Spinal cord (tissue), 10 donors: ENCODE results near the gene CLCN4. TPM values are rescaled to one million over a fixed set of nuclear protein-coding genes. Genes with fewer than 3 reads are reported as not detected.
A peak's percentile ranks its signal among the peaks of the same experiment; 100 is the strongest.

Source experiments
- DNase-seq, 6 donors: peaks; one replicate each; pipeline versions ENCODE4 v3.0.0 to v3.0.0-alpha.2; 2013 to 2015; ENCODE audit warnings: low spot score in 6 of 6, low read depth in 4 of 6
- H3K27ac ChIP-seq: one replicate; pipeline ENCODE4 v1.5.1; 2013; ENCODE audit warnings: low read depth, low read length, control low read depth
- H3K27me3 ChIP-seq: one replicate; pipeline ENCODE4 v1.6.1; 2013; ENCODE audit warnings: low read length; ENCODE audit not compliant: control insufficient read depth, insufficient read depth
- H3K36me3 ChIP-seq: one replicate; pipeline ENCODE4 v1.6.1; 2013; ENCODE audit warnings: low read length; ENCODE audit not compliant: control insufficient read depth, insufficient read depth
- H3K4me1 ChIP-seq: one replicate; pipeline ENCODE4 v1.6.1; 2013; ENCODE audit warnings: low read length; ENCODE audit not compliant: control insufficient read depth, insufficient read depth
- H3K4me3 ChIP-seq: one replicate; pipeline ENCODE4 v1.5.1; 2013; ENCODE audit warnings: low read depth, low read length, control low read depth
- H3K9me3 ChIP-seq: one replicate; pipeline ENCODE4 v1.6.1; 2013; ENCODE audit warnings: low read length; ENCODE audit not compliant: control insufficient read depth, insufficient read depth
- WGBS: methylation state at CpG from one replicate; pipeline ENCODE4 v1.1.5; 2013; ENCODE audit warnings: missing lambda C conversion rate; ENCODE audit not compliant: insufficient coverage; 5-methylcytosine and 5-hydroxymethylcytosine counted together
- polyA plus RNA-seq, 2 donors: library from polyadenylated mRNA; unstranded; fragments of 120-200 nt; gene quantifications; one replicate each; pipeline ENCODE4 v1.2.1, GENCODE V29; 2013; ENCODE audit not compliant: insufficient read length in 2 of 2
- total RNA-seq, 2 donors: library from RNA; depleted of rRNA in 1 of 2; stranded (reverse); fragments of 120-200 nt in 1 of 2; fragments of >200 nt in 1 of 2; gene quantifications; one replicate each; pipeline versions ENCODE4 v1.2.3 to v1.2.4, GENCODE V29; 2013 to 2014
- donor health status: healthy.

CLCN4 gene
- total and polyA plus RNA-seq, 4 donors = 21.9 to 63.0 (median 45.8) TPM

GRCh38 chrX:10239611-10240064, 82.9 kb downstream of the CLCN4 start:
- peaks cover 11% of the 10 kb centered on the region for H3K27me3 ChIP-seq

GRCh38 chrX:10240918-10241317, 84.1 kb downstream of the CLCN4 start:
- H3K4me1 ChIP-seq = no peaks in the 10 kb centered on the region
- H3K9me3 ChIP-seq = no peaks in the 10 kb centered on the region
- WGBS = 76% methylated on average over 2 of the region's 4 CpGs
- H3K27ac ChIP-seq = no peak overlapping the region
- peak in 1 of 6 donors; percentile 33 for DNase-seq
- H3K36me3 ChIP-seq = no peaks in the 10 kb centered on the region
- H3K4me3 ChIP-seq = no peak overlapping the region
- H3K27me3 ChIP-seq = peaks cover 14% of the 10 kb centered on the region

More at GRCh38 chrX:10239611-10240064, 82.9 kb downstream of the CLCN4 start:
- H3K27ac ChIP-seq = no peak overlapping the region
- no peak for DNase-seq
- no peaks in the 10 kb centered on the region for H3K4me1 ChIP-seq
- no peaks in the 10 kb centered on the region for H3K9me3 ChIP-seq
- WGBS = 86% methylated on average over 8 of the region's 11 CpGs
- H3K36me3 ChIP-seq = no peaks in the 10 kb centered on the region
- no peak overlapping the region for H3K4me3 ChIP-seq

GRCh38 chrX:10242026-10242425, 85.3 kb downstream of the CLCN4 start:
- H3K4me1 ChIP-seq = no peaks in the 10 kb centered on the region
- 76% methylated on average over 3 of the region's 5 CpGs for WGBS
- no peaks in the 10 kb centered on the region for H3K9me3 ChIP-seq
- peaks cover 14% of the 10 kb centered on the region for H3K27me3 ChIP-seq
- H3K4me3 ChIP-seq = no peak overlapping the region
- DNase-seq = no peak
- H3K36me3 ChIP-seq = no peaks in the 10 kb centered on the region
- no peak overlapping the region for H3K27ac ChIP-seq

GRCh38 chrX:10243106-10243505, 86.3 kb downstream of the CLCN4 start:
- no peaks in the 10 kb centered on the region for H3K36me3 ChIP-seq
- H3K27me3 ChIP-seq = peaks cover 14% of the 10 kb centered on the region
- no peaks in the 10 kb centered on the region for H3K9me3 ChIP-seq
- H3K4me1 ChIP-seq = no peaks in the 10 kb centered on the region
- DNase-seq = no peak
- H3K27ac ChIP-seq = no peak overlapping the region
- H3K4me3 ChIP-seq = no peak overlapping the region
- 79% methylated on average over 2 of the region's 4 CpGs for WGBS

GRCh38 chrX:10244915-10245622, 88.3 kb downstream of the CLCN4 start:
- Histone ChIP-seq H3K27ac (no peak overlapping the region), H3K4me3 (no peak overlapping the region), H3K27me3 (peaks cover 14% of the 10 kb centered on the region), H3K9me3 (no peaks in the 10 kb centered on the region), H3K36me3 (no peaks in the 10 kb centered on the region), H3K4me1 (no peaks in the 10 kb centered on the region)
- WGBS = 49% methylated on average over 9 of the region's 9 CpGs
- no peak for DNase-seq

- H3K4me1 ChIP-seq = no peaks in the 10 kb centered on the region
- H3K9me3 ChIP-seq = no peaks in the 10 kb centered on the region
- no peak for DNase-seq
- WGBS = 80% methylated on average over 4 of the region's 4 CpGs
- H3K4me3 ChIP-seq = no peak overlapping the region
- peaks cover 11% of the 10 kb centered on the region for H3K27me3 ChIP-seq
- H3K27ac ChIP-seq = no peak overlapping the region
- no peaks in the 10 kb centered on the region for H3K36me3 ChIP-seq
Measured at GRCh38 chrX:10245886-10246285, 89.1 kb downstream of the CLCN4 start.

- no peak for DNase-seq
- peaks cover 7% of the 10 kb centered on the region for H3K27me3 ChIP-seq
- H3K36me3 ChIP-seq = no peaks in the 10 kb centered on the region
- H3K9me3 ChIP-seq = no peaks in the 10 kb centered on the region
- H3K27ac ChIP-seq = no peak overlapping the region
- 79% methylated on average over 2 of the region's 4 CpGs for WGBS
- no peaks in the 10 kb centered on the region for H3K4me1 ChIP-seq
- H3K4me3 ChIP-seq = no peak overlapping the region
Measured at GRCh38 chrX:10246297-10246696, 89.5 kb downstream of the CLCN4 start.

- Histone ChIP-seq H3K9me3 (no peaks in the 10 kb centered on the region), H3K27me3 (peaks cover 5% of the 10 kb centered on the region), H3K4me3 (no peak overlapping the region), H3K4me1 (no peaks in the 10 kb centered on the region), H3K36me3 (no peaks in the 10 kb centered on the region), H3K27ac (no peak overlapping the region)
- WGBS = 63% methylated on average over 2 of the region's 2 CpGs
- peak in 1 of 6 donors; percentile 62 for DNase-seq
Measured at GRCh38 chrX:10246846-10247245, 90.1 kb downstream of the CLCN4 start.

GRCh38 chrX:10254739-10255138, 98.0 kb downstream of the CLCN4 start:
- 67% methylated on average over 1 of the region's 3 CpGs for WGBS
- DNase-seq = peak in 1 of 6 donors; percentile 34
- no peaks in the 10 kb centered on the region for H3K4me1 ChIP-seq
- H3K4me3 ChIP-seq = no peak overlapping the region
- no peaks in the 10 kb centered on the region for H3K36me3 ChIP-seq
- H3K27me3 ChIP-seq = peaks cover 7% of the 10 kb centered on the region
- no peaks in the 10 kb centered on the region for H3K9me3 ChIP-seq
- no peak overlapping the region for H3K27ac ChIP-seq

- Histone ChIP-seq H3K9me3 (no peaks in the 10 kb centered on the region), H3K27ac (no peak overlapping the region), H3K4me3 (no peak overlapping the region), H3K36me3 (no peaks in the 10 kb centered on the region), H3K4me1 (no peaks in the 10 kb centered on the region), H3K27me3 (peaks cover 7% of the 10 kb centered on the region)
- no peak for DNase-seq
- WGBS = no CpG with 5 or more reads among the region's 1 CpG
Measured at GRCh38 chrX:10259716-10260115, 102.9 kb downstream of the CLCN4 start.
